GM23338 (cell line): ENCODE results near the gene RPL32. TPM values are rescaled to one million over a fixed set of nuclear protein-coding genes. Genes with fewer than 3 reads are reported as not detected.

Experiments
- ATAC-seq: fragments of 200-7000 bp; cut with Tn5 transposase; 3 replicates; pipeline ENCODE4 v1.9.1; 2020
- DNase-seq: peaks from one replicate; pipeline ENCODE4 v3.0.0-alpha.2; 2015; ENCODE audit warnings: low spot score
- H2AFZ ChIP-seq: fragments of 200-600 bp; sonication (generic); 2 replicates; pipeline ENCODE4 v1.8.0; 2016; ENCODE audit warnings: antibody characterized with exemption, mild to moderate bottlenecking, moderate library complexity
- H3F3A ChIP-seq: fragments of 200-600 bp; sonication (generic); replicated peaks from 2 replicates; pipeline ENCODE4 v1.8.0; 2017; ENCODE audit warnings: antibody characterized with exemption, mixed run types, low read depth
- H3K27ac ChIP-seq: fragments of 200-600 bp; sonication (generic); 2 replicates; pipeline ENCODE4 v1.6.1; 2016; ENCODE audit warnings: low read depth
- H3K27me3 ChIP-seq: fragments of 200-600 bp; sonication (generic); 2 replicates; pipeline ENCODE4 v1.8.0; 2016; ENCODE audit warnings: mild to moderate bottlenecking, mixed run types, moderate library complexity; ENCODE audit not compliant: insufficient read depth
- H3K36me3 ChIP-seq: fragments of 200-600 bp; sonication (generic); 2 replicates; pipeline ENCODE4 v1.8.0; 2016; ENCODE audit warnings: mild to moderate bottlenecking; ENCODE audit not compliant: insufficient read depth
- H3K4me1 ChIP-seq: fragments of 200-600 bp; sonication (generic); 2 replicates; pipeline ENCODE4 v1.8.0; 2016; ENCODE audit warnings: mild to moderate bottlenecking, moderate library complexity; ENCODE audit not compliant: insufficient read depth
- H3K4me2 ChIP-seq: fragments of 200-600 bp; sonication (generic); 2 replicates; pipeline ENCODE4 v1.7.1; 2017; ENCODE audit warnings: mixed run types
- H3K4me3 ChIP-seq: fragments of 200-600 bp; sonication (generic); 2 replicates; pipeline ENCODE4 v1.6.1; 2016; ENCODE audit warnings: mixed run types
- H3K79me2 ChIP-seq: fragments of 200-600 bp; sonication (generic); replicated peaks from 2 replicates; pipeline ENCODE4 v1.8.0; 2017; ENCODE audit warnings: mild to moderate bottlenecking; ENCODE audit not compliant: insufficient read depth
- H3K9me2 ChIP-seq: fragments of 200-600 bp; sonication (generic); 2 replicates; pipeline ENCODE4 v1.8.0; 2017; ENCODE audit not compliant: insufficient read depth
- H4K20me1 ChIP-seq: fragments of 200-600 bp; sonication (generic); replicated peaks from 2 replicates; pipeline ENCODE4 v1.8.0; 2017; ENCODE audit warnings: mild to moderate bottlenecking; ENCODE audit not compliant: insufficient read depth
- H3K27ac Mint-ChIP-seq: 2 replicates; pipeline ENCODE4 v1.8.0; 2020; ENCODE audit warnings: inconsistent platforms, mild to moderate bottlenecking, moderate library complexity, mixed read lengths
- H3K27me3 Mint-ChIP-seq: 3 replicates; pipeline ENCODE4 v1.8.0; 2022; ENCODE audit warnings: low read depth, mild to moderate bottlenecking, moderate library complexity, mixed read lengths, inconsistent platforms; ENCODE audit not compliant: insufficient read depth, poor library complexity
- H3K36me3 Mint-ChIP-seq: 3 replicates; pipeline ENCODE4 v1.8.0; 2021; ENCODE audit warnings: low read depth, mild to moderate bottlenecking, inconsistent platforms, moderate library complexity, mixed read lengths
- H3K4me1 Mint-ChIP-seq: 3 replicates; pipeline ENCODE4 v1.8.0; 2020; ENCODE audit warnings: mild to moderate bottlenecking, inconsistent platforms, mixed read lengths
- H3K4me3 Mint-ChIP-seq: 3 replicates; pipeline ENCODE4 v1.8.0; 2021; ENCODE audit warnings: moderate library complexity, mild to moderate bottlenecking, inconsistent platforms, mixed read lengths
- H3K9me3 Mint-ChIP-seq: 3 replicates; pipeline ENCODE4 v1.8.0; 2020; ENCODE audit warnings: moderate library complexity, mild to moderate bottlenecking, inconsistent platforms, mixed read lengths
- CREB1 ChIP-seq: fragments of 250-450 bp; sonication (Bioruptor Pico); IDR thresholded peaks from 2 replicates; pipeline ENCODE4 v1.5.0; 2020; ENCODE audit warnings: low read depth, mild to moderate bottlenecking, moderate library complexity
- CTCF ChIP-seq, 2 experiments: fragments of 200-600 bp in 1 of 2; sonication (generic) in 1 of 2; conservative IDR thresholded peaks; 2 replicates each; pipeline versions ENCODE4 v1.5.1 to v1.6.1; 2016 to 2017; ENCODE audit warnings: antibody characterized with exemption in 2 of 2, low read depth in 2 of 2, mild to moderate bottlenecking in 2 of 2, moderate library complexity in 1 of 2
- ETS1 ChIP-seq: IDR thresholded peaks from 2 replicates; pipeline ENCODE4 v1.6.1; 2016; ENCODE audit warnings: antibody characterized with exemption
- EZH2 ChIP-seq: fragments of 200-600 bp; sonication (generic); IDR thresholded peaks from one replicate; pipeline ENCODE4 v1.8.0; 2017; ENCODE audit warnings: antibody characterized with exemption, mild to moderate bottlenecking, low read depth; ENCODE audit not compliant: unreplicated experiment
- EZH2phosphoT487 ChIP-seq: fragments of 200-600 bp; sonication (generic); IDR thresholded peaks from one replicate; pipeline ENCODE4 v1.8.1; 2018; ENCODE audit warnings: antibody characterized with exemption; ENCODE audit not compliant: unreplicated experiment
- JUNB ChIP-seq: IDR thresholded peaks from one replicate; pipeline ENCODE4 v1.6.1; 2016; ENCODE audit warnings: antibody characterized with exemption; ENCODE audit not compliant: unreplicated experiment
- NANOG ChIP-seq: IDR thresholded peaks from 2 replicates; pipeline ENCODE4 v1.6.1; 2016; ENCODE audit warnings: antibody characterized with exemption, borderline replicate concordance
- POLR2AphosphoS5 ChIP-seq: IDR thresholded peaks from 2 replicates; pipeline ENCODE4 v1.6.1; 2016; ENCODE audit warnings: antibody characterized with exemption, low read depth
- REST ChIP-seq: IDR thresholded peaks from one replicate; pipeline ENCODE4 v1.6.1; 2018; ENCODE audit warnings: antibody characterized with exemption; ENCODE audit not compliant: unreplicated experiment
- STAT1 ChIP-seq: IDR thresholded peaks from one replicate; pipeline ENCODE4 v1.6.1; 2016; ENCODE audit warnings: antibody characterized with exemption; ENCODE audit not compliant: unreplicated experiment
- ZNF114 ChIP-seq: fragments of 250-450 bp; sonication (Bioruptor Pico); IDR thresholded peaks from 2 replicates; pipeline ENCODE4 v1.5.0; 2020; ENCODE audit warnings: mild to moderate bottlenecking, moderate library complexity
- ZNF331 ChIP-seq: fragments of 250-450 bp; sonication (Bioruptor Pico); IDR thresholded peaks from 2 replicates; pipeline ENCODE4 v1.5.0; 2020; ENCODE audit warnings: low read depth, mild to moderate bottlenecking, moderate library complexity
- ZNF462 ChIP-seq: fragments of 250-450 bp; sonication (Bioruptor Pico); IDR thresholded peaks from 2 replicates; pipeline ENCODE4 v1.5.0; 2020; ENCODE audit warnings: mild to moderate bottlenecking, moderate library complexity
- polyA plus RNA-seq: library from polyadenylated mRNA; unstranded; fragments of >200 nt; fragmentation: Nextera tagmentation; extraction: Ambion mirVana; gene quantifications from 2 replicates; pipeline ENCODE4 v1.2.1, GENCODE V29; 2016
- total RNA-seq: library from RNA; depleted of rRNA; stranded (reverse); fragments of >200 nt; shearing (Covaris generic); gene quantifications from 2 replicates; pipeline ENCODE4 v1.2.3, GENCODE V29; 2014

RPL32 gene
- total and polyA plus RNA-seq, 2 experiments from 2014 or later: 561 to 2,550 TPM

- no peak overlapping the region for H2AFZ ChIP-seq
- DNase-seq: no peak
- Mint-ChIP-seq H3K27me3 (peaks cover 15% of the 10 kb centered on the region), H3K4me1 (peaks cover 29% of the 10 kb centered on the region), H3K27ac (no peak overlapping the region), H3K36me3 (peaks cover 50% of the 10 kb centered on the region), H3K9me3 (no peaks in the 10 kb centered on the region), H3K4me3 (no peak overlapping the region)
- H3K36me3 ChIP-seq: peaks cover 17% of the 10 kb centered on the region
- peaks cover 5% of the 10 kb centered on the region; the same call in 1 of the 2 replicates for H3K4me1 ChIP-seq
- H3K27ac ChIP-seq: no peak overlapping the region
- peaks cover 42% of the 10 kb centered on the region for H3F3A ChIP-seq
- no peaks in the 10 kb centered on the region for H3K79me2 ChIP-seq
- H3K4me3 ChIP-seq: no peak overlapping the region
- H3K27me3 ChIP-seq: no peaks in the 10 kb centered on the region
- H3K4me2 ChIP-seq: no peak overlapping the region
- H3K9me2 ChIP-seq: no peaks in the 10 kb centered on the region
- peaks cover 4% of the 10 kb centered on the region for H4K20me1 ChIP-seq
- ATAC-seq: no peak
- TF ChIP-seq STAT1: no peak
- TF ChIP-seq ZNF114 (CRISPR knock-in tag): no peak
- TF ChIP-seq ZNF462 (CRISPR knock-in tag): no peak
- no peak for TF ChIP-seq ZNF331
- TF ChIP-seq JUNB: no peak
- no peak for TF ChIP-seq CREB1 (CRISPR knock-in tag)
- TF ChIP-seq EZH2: no peak
- TF ChIP-seq POLR2AphosphoS5: no peak
- TF ChIP-seq EZH2phosphoT487: no peak
- no peak for TF ChIP-seq ETS1
- TF ChIP-seq REST: no peak
- no peak for TF ChIP-seq NANOG
- no peak for TF ChIP-seq CTCF (conservative IDR thresholded peaks at IDR 0.05; ENCODE audit: low read depth in 2 of 2)
These were observed 12.0 kb downstream of the RPL32 start for GRCh38 chr3:12829404-12829803.
